HEK293T (cell line): Measurements from ENCODE around the gene UBB.

Experiments used
- BHLHE40 ChIP-seq: fragments of 450-650 bp; IDR thresholded peaks from 2 replicates; pipeline ENCODE4 v1.6.1; 2016; ENCODE audit warnings: mild to moderate bottlenecking, moderate library complexity, borderline replicate concordance
- ELF4 ChIP-seq: fragments of 450-650 bp; IDR thresholded peaks from 2 replicates; pipeline ENCODE4 v1.6.1; 2017; ENCODE audit warnings: antibody characterized with exemption
- FOXA1 ChIP-seq: fragments of 450-650 bp; IDR thresholded peaks from 2 replicates; pipeline ENCODE4 v1.6.1; 2016; ENCODE audit warnings: mild to moderate bottlenecking
- FOXK2 ChIP-seq: fragments of 450-650 bp; IDR thresholded peaks from 2 replicates; pipeline ENCODE4 v1.6.1; 2016; ENCODE audit warnings: mild to moderate bottlenecking
- FOXM1 ChIP-seq: fragments of 450-650 bp; IDR thresholded peaks from 2 replicates; pipeline ENCODE4 v1.6.1; 2017; ENCODE audit warnings: mild to moderate bottlenecking, borderline replicate concordance
- HDGF ChIP-seq: fragments of 450-650 bp; IDR thresholded peaks from 2 replicates; pipeline ENCODE4 v1.6.1; 2017; ENCODE audit warnings: antibody characterized with exemption, borderline replicate concordance
- LEF1 ChIP-seq: fragments of 450-650 bp; IDR thresholded peaks from 2 replicates; pipeline ENCODE4 v1.6.1; 2017; ENCODE audit warnings: mild to moderate bottlenecking, borderline replicate concordance
- NFRKB ChIP-seq: fragments of 450-650 bp; IDR thresholded peaks from 2 replicates; pipeline ENCODE4 v1.6.1; 2016; ENCODE audit warnings: mild to moderate bottlenecking, moderate library complexity
- SP1 ChIP-seq: fragments of 450-650 bp; IDR thresholded peaks from 2 replicates; pipeline ENCODE4 v1.6.1; 2017
- SUZ12 ChIP-seq: fragments of 450-650 bp; IDR thresholded peaks from 2 replicates; pipeline ENCODE4 v1.6.1; 2016; ENCODE audit warnings: mild to moderate bottlenecking
- ZNF384 ChIP-seq: fragments of 450-650 bp; IDR thresholded peaks from 2 replicates; pipeline ENCODE4 v1.6.1; 2016
- TF ChIP-seq, protein P1 (sequence below): fragments of 450-650 bp; IDR thresholded peaks from 2 replicates; pipeline ENCODE4 v1.6.1; 2016

DNA sequence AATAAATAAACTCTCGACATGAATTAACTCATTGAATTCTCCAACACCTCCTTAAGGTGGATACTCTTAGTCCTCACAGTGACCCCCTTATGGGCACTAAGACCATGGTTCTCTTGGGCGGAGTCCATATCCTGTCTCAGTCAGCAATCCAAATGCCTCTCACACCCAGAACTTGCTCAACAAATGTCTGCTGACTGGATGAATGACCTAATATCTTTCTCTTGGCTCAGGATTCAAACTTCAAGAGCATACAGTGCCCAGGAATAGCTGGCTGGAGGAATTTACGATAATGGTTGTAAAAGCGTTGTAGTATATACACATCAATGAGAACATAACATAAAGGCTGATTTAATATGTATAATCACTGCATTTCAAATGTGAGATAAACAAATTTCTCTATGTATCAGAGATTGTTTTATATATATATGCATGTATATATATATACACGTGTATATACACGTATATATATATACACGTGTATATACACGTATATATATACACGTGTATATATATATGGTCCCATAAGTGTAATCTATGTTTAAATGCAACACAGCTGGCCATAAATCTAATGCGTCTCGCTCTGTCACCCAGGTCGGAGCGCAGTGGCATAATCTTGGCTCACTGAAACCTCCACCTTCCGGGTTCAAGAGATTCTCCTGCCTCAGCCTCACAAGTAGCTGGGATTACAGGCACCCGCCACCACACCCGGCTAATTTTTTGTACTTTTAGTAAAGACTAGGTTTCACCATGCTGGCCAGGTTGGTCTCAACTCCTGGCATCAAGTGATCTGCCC, 6.5 kb upstream of the UBB start:
- TF ChIP-seq ZNF384 (no peak), SUZ12 (no peak), HDGF (no peak), FOXA1 (no peak), SP1 (no peak), FOXK2 (no peak), FOXM1 (no peak), LEF1 (no peak), BHLHE40 (no peak), ELF4 (no peak), NFRKB (no peak)
- TF ChIP-seq, protein P1, sequence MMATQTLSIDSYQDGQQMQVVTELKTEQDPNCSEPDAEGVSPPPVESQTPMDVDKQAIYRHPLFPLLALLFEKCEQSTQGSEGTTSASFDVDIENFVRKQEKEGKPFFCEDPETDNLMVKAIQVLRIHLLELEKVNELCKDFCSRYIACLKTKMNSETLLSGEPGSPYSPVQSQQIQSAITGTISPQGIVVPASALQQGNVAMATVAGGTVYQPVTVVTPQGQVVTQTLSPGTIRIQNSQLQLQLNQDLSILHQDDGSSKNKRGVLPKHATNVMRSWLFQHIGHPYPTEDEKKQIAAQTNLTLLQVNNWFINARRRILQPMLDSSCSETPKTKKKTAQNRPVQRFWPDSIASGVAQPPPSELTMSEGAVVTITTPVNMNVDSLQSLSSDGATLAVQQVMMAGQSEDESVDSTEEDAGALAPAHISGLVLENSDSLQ: no peak
